PC-3 (cell line): ENCODE results near the gene FAM25A.

Experiments
- EZH2 ChIP-seq: fragments of 300-600 bp; sonication (generic); IDR thresholded peaks from one replicate; pipeline ENCODE4 v1.6.1; 2017; ENCODE audit warnings: antibody characterized with exemption, mild to moderate bottlenecking, low read length; ENCODE audit not compliant: unreplicated experiment
- EZH2phosphoT487 ChIP-seq: fragments of 300-600 bp; sonication (generic); IDR thresholded peaks from 2 replicates; pipeline ENCODE4 v1.6.1; 2018; ENCODE audit warnings: mild to moderate bottlenecking, antibody characterized with exemption, low read length, borderline replicate concordance
- TF ChIP-seq, protein P1 (sequence below): fragments of 300-600 bp; sonication (generic); conservative IDR thresholded peaks from 2 replicates; pipeline ENCODE4 v1.5.1; 2017; ENCODE audit warnings: antibody characterized with exemption, low read depth, mild to moderate bottlenecking, low read length

- TF ChIP-seq, protein P1, sequence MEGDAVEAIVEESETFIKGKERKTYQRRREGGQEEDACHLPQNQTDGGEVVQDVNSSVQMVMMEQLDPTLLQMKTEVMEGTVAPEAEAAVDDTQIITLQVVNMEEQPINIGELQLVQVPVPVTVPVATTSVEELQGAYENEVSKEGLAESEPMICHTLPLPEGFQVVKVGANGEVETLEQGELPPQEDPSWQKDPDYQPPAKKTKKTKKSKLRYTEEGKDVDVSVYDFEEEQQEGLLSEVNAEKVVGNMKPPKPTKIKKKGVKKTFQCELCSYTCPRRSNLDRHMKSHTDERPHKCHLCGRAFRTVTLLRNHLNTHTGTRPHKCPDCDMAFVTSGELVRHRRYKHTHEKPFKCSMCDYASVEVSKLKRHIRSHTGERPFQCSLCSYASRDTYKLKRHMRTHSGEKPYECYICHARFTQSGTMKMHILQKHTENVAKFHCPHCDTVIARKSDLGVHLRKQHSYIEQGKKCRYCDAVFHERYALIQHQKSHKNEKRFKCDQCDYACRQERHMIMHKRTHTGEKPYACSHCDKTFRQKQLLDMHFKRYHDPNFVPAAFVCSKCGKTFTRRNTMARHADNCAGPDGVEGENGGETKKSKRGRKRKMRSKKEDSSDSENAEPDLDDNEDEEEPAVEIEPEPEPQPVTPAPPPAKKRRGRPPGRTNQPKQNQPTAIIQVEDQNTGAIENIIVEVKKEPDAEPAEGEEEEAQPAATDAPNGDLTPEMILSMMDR: no peak
- no peak for TF ChIP-seq EZH2phosphoT487
- TF ChIP-seq EZH2: no peak
Measured at GRCh38 chr10:87066178-87066577, 46.1 kb downstream of the FAM25A start.
